H9 (cell line): ENCODE data around the gene FBL. TPM values are rescaled to one million over a fixed set of nuclear protein-coding genes. Genes with fewer than 3 reads are reported as not detected.
A peak's percentile ranks its signal among the peaks of the same experiment; 100 is the strongest.

Experiments used
- DNase-seq: peaks from one replicate; pipeline ENCODE4 v3.0.0-alpha.2; 2017
- H2AFZ ChIP-seq: one replicate; pipeline ENCODE4 v1.6.1; 2013; ENCODE audit warnings: mild to moderate bottlenecking, low read length, control low read depth, moderate library complexity
- H2AK5ac ChIP-seq: 2 replicates; pipeline ENCODE4 v1.6.1; 2013; ENCODE audit warnings: low read length, control low read depth, mixed read lengths; ENCODE audit not compliant: insufficient read length
- H2BK120ac ChIP-seq: one replicate; pipeline ENCODE4 v1.6.1; 2013; ENCODE audit warnings: low read depth, mild to moderate bottlenecking, low read length, control low read depth, inconsistent platforms; ENCODE audit not compliant: poor library complexity, severe bottlenecking
- H2BK12ac ChIP-seq: 2 replicates; pipeline ENCODE4 v1.6.1; 2013; ENCODE audit warnings: low read length, control low read depth, mixed read lengths, low read depth; ENCODE audit not compliant: insufficient read length
- H2BK15ac ChIP-seq: 2 replicates; pipeline ENCODE4 v1.6.1; 2013; ENCODE audit warnings: low read depth, low read length, control low read depth
- H2BK20ac ChIP-seq: one replicate; pipeline ENCODE4 v1.6.1; 2013; ENCODE audit warnings: low read depth, mild to moderate bottlenecking, low read length, control low read depth, inconsistent platforms; ENCODE audit not compliant: poor library complexity, severe bottlenecking
- H2BK5ac ChIP-seq: 2 replicates; pipeline ENCODE4 v1.6.1; 2013; ENCODE audit warnings: low read length, control low read depth, mixed read lengths; ENCODE audit not compliant: insufficient read length
- H3K14ac ChIP-seq: 2 replicates; pipeline ENCODE4 v1.6.1; 2013; ENCODE audit warnings: low read length, control low read depth; ENCODE audit not compliant: insufficient read depth
- H3K18ac ChIP-seq: 2 replicates; pipeline ENCODE4 v1.6.1; 2013; ENCODE audit warnings: low read depth, mild to moderate bottlenecking, mixed read lengths, low read length, control low read depth; ENCODE audit not compliant: insufficient read length
- H3K23ac ChIP-seq: 2 replicates; pipeline ENCODE4 v1.6.1; 2013; ENCODE audit warnings: low read length, control low read depth, mixed read lengths, low read depth; ENCODE audit not compliant: insufficient read length
- H3K23me2 ChIP-seq: 2 replicates; pipeline ENCODE4 v1.6.1; 2013; ENCODE audit warnings: low read depth, mild to moderate bottlenecking, mixed read lengths, low read length, control low read depth; ENCODE audit not compliant: insufficient read length, poor library complexity, severe bottlenecking
- H3K27ac ChIP-seq: 2 replicates; pipeline ENCODE4 v1.5.1; 2013; ENCODE audit warnings: low read length, control low read depth, mixed read lengths, low read depth; ENCODE audit not compliant: insufficient read length
- H3K27me3 ChIP-seq: 2 replicates; pipeline ENCODE4 v1.6.1; 2013; ENCODE audit warnings: low read length, control low read depth, inconsistent platforms; ENCODE audit not compliant: insufficient read depth
- H3K4ac ChIP-seq: 2 replicates; pipeline ENCODE4 v1.6.1; 2013; ENCODE audit warnings: low read depth, mild to moderate bottlenecking, control low read depth, inconsistent platforms, low read length, moderate library complexity
- H3K4me1 ChIP-seq: 2 replicates; pipeline ENCODE4 v1.6.1; 2013; ENCODE audit warnings: low read length, control low read depth, inconsistent platforms; ENCODE audit not compliant: insufficient read depth
- H3K4me2 ChIP-seq: 2 replicates; pipeline ENCODE4 v1.6.1; 2013; ENCODE audit warnings: low read length, control low read depth, mixed read lengths; ENCODE audit not compliant: insufficient read length, insufficient read depth
- H3K56ac ChIP-seq: 2 replicates; pipeline ENCODE4 v1.6.1; 2013; ENCODE audit warnings: low read depth, mild to moderate bottlenecking, mixed read lengths, low read length, control low read depth; ENCODE audit not compliant: insufficient read length
- H3K79me1 ChIP-seq: 2 replicates; pipeline ENCODE4 v1.6.1; 2013; ENCODE audit warnings: low read depth, mild to moderate bottlenecking, moderate library complexity, low read length, control low read depth, inconsistent platforms; ENCODE audit not compliant: insufficient read depth, poor library complexity, severe bottlenecking
- H3K79me2 ChIP-seq: 2 replicates; pipeline ENCODE4 v1.6.1; 2013; ENCODE audit warnings: low read length, control low read depth, inconsistent platforms; ENCODE audit not compliant: insufficient read depth
- H3K9ac ChIP-seq: 2 replicates; pipeline ENCODE4 v1.6.1; 2013; ENCODE audit warnings: low read length, control low read depth, mixed read lengths; ENCODE audit not compliant: insufficient read length; ENCODE audit errors: extremely low read depth
- H3K9me3 ChIP-seq: one replicate; pipeline ENCODE4 v1.6.1; 2013; ENCODE audit warnings: low read depth, low read length, inconsistent platforms; ENCODE audit not compliant: control insufficient read depth
- H3T11ph ChIP-seq: one replicate; pipeline ENCODE4 v1.6.1; 2013; ENCODE audit warnings: mild to moderate bottlenecking, low read length, control low read depth, inconsistent platforms
- H4K20me1 ChIP-seq: one replicate; pipeline ENCODE4 v1.6.1; 2013; ENCODE audit not compliant: control insufficient read depth, insufficient read length, insufficient read depth
- H4K5ac ChIP-seq: 2 replicates; pipeline ENCODE4 v1.6.1; 2013; ENCODE audit warnings: low read depth, mild to moderate bottlenecking, mixed read lengths, low read length, control low read depth; ENCODE audit not compliant: insufficient read length
- H4K8ac ChIP-seq: replicated peaks from 2 replicates; pipeline ENCODE4 v1.6.1; 2013; ENCODE audit warnings: low read length, control low read depth, mixed read lengths, low read depth; ENCODE audit not compliant: insufficient read length
- H4K91ac ChIP-seq: 2 replicates; pipeline ENCODE4 v1.6.1; 2013; ENCODE audit warnings: low read depth, mild to moderate bottlenecking, moderate library complexity, mixed read lengths, low read length, control low read depth; ENCODE audit not compliant: insufficient read length
- H3K27ac Mint-ChIP-seq, 3 experiments: 2 replicates in 2 of 3; 3 replicates in 1 of 3; pipeline ENCODE4 v1.8.0; 2020 to 2021; ENCODE audit warnings: mixed read lengths in 3 of 3, mild to moderate bottlenecking in 1 of 3, moderate library complexity in 1 of 3
- H3K27me3 Mint-ChIP-seq: 2 replicates; pipeline ENCODE4 v1.8.0; 2021; ENCODE audit warnings: low read depth, mild to moderate bottlenecking, moderate library complexity, mixed read lengths
- H3K36me3 Mint-ChIP-seq, 3 experiments: 2 replicates in 2 of 3; 3 replicates in 1 of 3; pipeline ENCODE4 v1.8.0; 2020 to 2021; ENCODE audit warnings: low read depth in 3 of 3, mixed read lengths in 3 of 3; ENCODE audit not compliant: insufficient read depth in 1 of 3
- H3K4me1 Mint-ChIP-seq, 2 experiments: 2 replicates each; pipeline ENCODE4 v1.8.0; 2020; ENCODE audit warnings: mixed read lengths in 2 of 2
- H3K4me3 Mint-ChIP-seq, 2 experiments: 2 replicates in 1 of 2; 3 replicates in 1 of 2; pipeline ENCODE4 v1.8.0; 2020 to 2021; ENCODE audit warnings: mild to moderate bottlenecking in 2 of 2, mixed read lengths in 2 of 2, moderate library complexity in 1 of 2
- H3K9me3 Mint-ChIP-seq, 2 experiments: 2 replicates in 1 of 2; 3 replicates in 1 of 2; pipeline ENCODE4 v1.8.0; 2020; ENCODE audit warnings: mild to moderate bottlenecking in 2 of 2, mixed read lengths in 2 of 2, moderate library complexity in 1 of 2
- WGBS: extraction: QIAGEN DNeasy Blood & Tissue Kit; methylation state at CpG from one replicate; pipeline ENCODE4 v1.1.7; 2013; ENCODE audit warnings: missing lambda C conversion rate, low lambda C conversion rate, mixed read lengths; ENCODE audit not compliant: insufficient read length; ENCODE audit errors: extremely low coverage; 5-methylcytosine and 5-hydroxymethylcytosine counted together
- total RNA-seq: library from RNA; stranded (reverse); gene quantifications from 2 replicates; pipeline ENCODE4 v1.2.1, GENCODE V29; 2021
- TF ChIP-seq, protein P1 (sequence below): fragments of 200-600 bp; sonication (generic); conservative IDR thresholded peaks from 3 replicates; pipeline ENCODE4 v1.8.0; 2021; ENCODE audit warnings: antibody characterized with exemption, mild to moderate bottlenecking

FBL gene
- total RNA-seq, 1 experiment from 2014 or later: 625 TPM

DNA sequence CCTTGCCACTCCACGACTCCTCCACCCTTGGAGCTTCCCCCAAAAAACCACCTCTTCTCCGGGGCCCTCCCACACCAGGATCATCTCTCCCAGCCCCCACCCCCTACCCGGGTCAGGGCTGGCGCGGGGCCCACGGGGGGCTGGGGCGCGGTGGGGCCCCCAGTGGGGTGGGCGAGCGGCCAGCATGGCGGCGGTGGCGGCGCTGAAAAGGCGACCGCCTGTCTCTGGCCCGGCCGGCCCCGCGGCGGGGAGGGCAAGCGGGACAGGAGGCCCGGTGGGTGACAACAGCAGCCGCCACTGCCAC, 13.1 kb downstream of the FBL start:
- no peak overlapping the region for H3K27ac ChIP-seq
- H3K27me3 Mint-ChIP-seq: no peaks in the 10 kb centered on the region

More for the DNA sequence above, 13.1 kb downstream of the FBL start:
- no peaks in the 10 kb centered on the region for H3K9me3 ChIP-seq
- no peak overlapping the region for H2AFZ ChIP-seq
- Mint-ChIP-seq H3K4me3 (peak overlapping the region; percentile 76 to 80), H3K27ac (peak overlapping the region; percentile 25 to 96 (median 95); a peak in 5 of 7 replicates), H3K4me1 (peaks cover 18 to 19% of the 10 kb centered on the region in 2 experiments), H3K9me3 (no peaks in the 10 kb centered on the region), H3K36me3 (peaks cover 26 to 75% (median 62%) of the 10 kb centered on the region in 3 experiments)
- no peak overlapping the region for H3K23ac ChIP-seq
- no peaks in the 10 kb centered on the region for H3K23me2 ChIP-seq
- no peak overlapping the region for H2BK120ac ChIP-seq
- H3K27me3 ChIP-seq: no peaks in the 10 kb centered on the region
- H3T11ph ChIP-seq: no peak overlapping the region
- no peak overlapping the region for H2BK15ac ChIP-seq
- no peaks in the 10 kb centered on the region for H4K20me1 ChIP-seq
- WGBS: no CpG with 5 or more reads among the region's 24 CpGs
- H3K79me1 ChIP-seq: no peaks in the 10 kb centered on the region
- no peak overlapping the region for H2AK5ac ChIP-seq
- TF ChIP-seq, protein P1, sequence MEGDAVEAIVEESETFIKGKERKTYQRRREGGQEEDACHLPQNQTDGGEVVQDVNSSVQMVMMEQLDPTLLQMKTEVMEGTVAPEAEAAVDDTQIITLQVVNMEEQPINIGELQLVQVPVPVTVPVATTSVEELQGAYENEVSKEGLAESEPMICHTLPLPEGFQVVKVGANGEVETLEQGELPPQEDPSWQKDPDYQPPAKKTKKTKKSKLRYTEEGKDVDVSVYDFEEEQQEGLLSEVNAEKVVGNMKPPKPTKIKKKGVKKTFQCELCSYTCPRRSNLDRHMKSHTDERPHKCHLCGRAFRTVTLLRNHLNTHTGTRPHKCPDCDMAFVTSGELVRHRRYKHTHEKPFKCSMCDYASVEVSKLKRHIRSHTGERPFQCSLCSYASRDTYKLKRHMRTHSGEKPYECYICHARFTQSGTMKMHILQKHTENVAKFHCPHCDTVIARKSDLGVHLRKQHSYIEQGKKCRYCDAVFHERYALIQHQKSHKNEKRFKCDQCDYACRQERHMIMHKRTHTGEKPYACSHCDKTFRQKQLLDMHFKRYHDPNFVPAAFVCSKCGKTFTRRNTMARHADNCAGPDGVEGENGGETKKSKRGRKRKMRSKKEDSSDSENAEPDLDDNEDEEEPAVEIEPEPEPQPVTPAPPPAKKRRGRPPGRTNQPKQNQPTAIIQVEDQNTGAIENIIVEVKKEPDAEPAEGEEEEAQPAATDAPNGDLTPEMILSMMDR: no peak
- H3K18ac ChIP-seq: peak overlapping the region; percentile 85
- H2BK12ac ChIP-seq: no peak overlapping the region
- peak overlapping the region; percentile 33 for H3K4me2 ChIP-seq
- no peak for DNase-seq
- peak overlapping the region; percentile 13 for H3K9ac ChIP-seq
- no peak overlapping the region for H3K4ac ChIP-seq
- no peak overlapping the region for H4K91ac ChIP-seq
- no peak overlapping the region for H2BK20ac ChIP-seq
- no peak overlapping the region for H4K8ac ChIP-seq
- no peak overlapping the region for H2BK5ac ChIP-seq
- H3K56ac ChIP-seq: no peak overlapping the region
- H3K79me2 ChIP-seq: no peaks in the 10 kb centered on the region
- peak overlapping the region; percentile 21 for H3K14ac ChIP-seq
- no peak overlapping the region for H4K5ac ChIP-seq
- no peaks in the 10 kb centered on the region for H3K4me1 ChIP-seq
